Measurements from ENCODE around the gene DNAJB2. TPM values are rescaled to one million over a fixed set of nuclear protein-coding genes. Genes with fewer than 3 reads are reported as not detected.
A peak's percentile ranks its signal among the peaks of the same experiment; 100 is the strongest.

The DNAJB2 gene
- total and polyA plus RNA-seq, 2 of the 8 experiments (the other 6 are each of a cell fraction or from before 2014, with no cell fraction given), result 21.0 to 26.3 TPM

- Histone ChIP-seq H3K27me3 (replicated peaks in 1 of 4; ENCODE audit: control insufficient read depth in 3 of 4, extremely low read depth in 1 of 4, insufficient read depth in 3 of 4, low read length in 3 of 4) (peaks cover 16 to 43% (median 35%) of the 10 kb centered on the region in 4 experiments), H2BK12ac (ENCODE audit: low read depth, low read length) (peak within 1 kb of the TSS; percentile 80; the same call in 1 of the 2 replicates), H4K5ac (ENCODE audit: insufficient read length, low read depth, low read length) (no peak within 1 kb of the TSS), H3K23ac (ENCODE audit: insufficient read length) (no peak within 1 kb of the TSS), H4K20me1 (replicated peaks in 1 of 2; ENCODE audit: control insufficient read depth in 1 of 2, insufficient read depth in 2 of 2, low read length in 2 of 2) (peaks cover 0 to 2% of the 10 kb centered on the region in 2 experiments), H3K9me3 (ENCODE audit: insufficient read depth in 2 of 2, low read depth in 1 of 2, low read length in 1 of 2) (no peaks in the 10 kb centered on the region), H3K79me2 (ENCODE audit: control insufficient read depth in 1 of 2, insufficient read depth in 2 of 2, low read length in 2 of 2) (no peaks in the 10 kb centered on the region), H4K91ac (replicated peaks; ENCODE audit: insufficient read length, low read length) (no peak within 1 kb of the TSS), H2BK5ac (ENCODE audit: low read depth, low read length) (peak within 1 kb of the TSS; percentile 44; the same call in 1 of the 2 replicates), H3K79me1 (ENCODE audit: low read depth, low read length) (peaks cover 2% of the 10 kb centered on the region; the same call in 1 of the 2 replicates), H3K4me2 (ENCODE audit: insufficient read depth in 1 of 2, low read depth in 2 of 2, low read length in 2 of 2) (peak within 1 kb of the TSS; percentile 85 to 92), H3K56ac (replicated peaks; ENCODE audit: insufficient read length, low read depth, low read length) (no peak within 1 kb of the TSS), H3K14ac (ENCODE audit: insufficient read length) (no peak within 1 kb of the TSS), H4K8ac (ENCODE audit: extremely low read depth, insufficient read depth, low read length) (peak within 1 kb of the TSS; percentile 88), H3K4me3 (ENCODE audit: extremely low read depth in 1 of 4, insufficient read depth in 2 of 4, low read depth in 3 of 4, low read length in 4 of 4) (peak within 1 kb of the TSS; percentile 46 to 64 (median 57)), H2AK5ac (ENCODE audit: low read depth, low read length) (no peak within 1 kb of the TSS; the same call in 1 of the 2 replicates), H2BK20ac (ENCODE audit: low read length) (no peak within 1 kb of the TSS), H2AFZ (ENCODE audit: low read length) (peak within 1 kb of the TSS; percentile 14; the same call in 1 of the 2 replicates), H3K36me3 (ENCODE audit: control insufficient read depth in 2 of 4, insufficient read depth in 4 of 4, low read length in 3 of 4) (peaks cover 0 to 9% (median 4%) of the 10 kb centered on the region in 4 experiments; a peak in 4 of 8 replicates), H3K9ac (replicated peaks in 1 of 4; ENCODE audit: extremely low read depth in 1 of 4, low read depth in 3 of 4, low read length in 3 of 4) (peak within 1 kb of the TSS in 3 of 4 experiments; percentile 17 to 52 (median 20); a peak in 4 of 7 replicates), H2BK15ac (ENCODE audit: low read length) (peak within 1 kb of the TSS; percentile 95), H3K27ac (ENCODE audit: low read depth, low read length) (no peak within 1 kb of the TSS), H3K23me2 (ENCODE audit: low read depth, low read length) (peaks cover 17% of the 10 kb centered on the region), H3K18ac (ENCODE audit: extremely low read depth, low read length) (peak within 1 kb of the TSS; percentile 95), H3K4ac (replicated peaks; ENCODE audit: insufficient read length, low read depth, low read length) (peak within 1 kb of the TSS; percentile 71), H2BK120ac (replicated peaks; ENCODE audit: low read depth, low read length) (no peak within 1 kb of the TSS), H3K4me1 (replicated peaks in 1 of 4; ENCODE audit: control insufficient read depth in 3 of 4, insufficient read depth in 4 of 4, low read length in 3 of 4) (peaks cover 5 to 14% (median 9%) of the 10 kb centered on the region in 4 experiments)
- peak in 1 of 2 experiments; percentile 85 for DNase-seq (ENCODE audit: low read depth in 1 of 2, low spot score in 2 of 2)
- ChIA-PET POLR2A (ENCODE audit: partially characterized antibody) (interaction anchor here (0.6 to 14.9 kb wide), 20 partner anchors 8 to 131 kb away, joined by 3 to 190 read pairs (median 6); partner anchors contain the start of genes ABCB6, ANKZF1, ATG9A and CNPPD1), CTCF (ENCODE audit: partially characterized antibody) (interaction anchor here (0.6 to 6.6 kb wide), 13 partner anchors 8 to 116 kb away, joined by 3 to 118 read pairs (median 3); partner anchors contain the start of genes DNAJB2, GLB1L, STK16 and ZFAND2B)
- WGBS, 2 experiments (ENCODE audit: extremely low coverage in 1 of 2, insufficient coverage in 1 of 2, insufficient read length in 1 of 2, insufficient replicate concordance in 2 of 2, low coverage in 1 of 2, low lambda C conversion rate in 2 of 2, missing lambda C conversion rate in 1 of 2), result 2% methylated on average over 44 of the region's 49 CpGs; no CpG with 5 or more reads in 1 of the 2 experiments
- no peak for FAIRE-seq
- TF ChIP-seq BACH1 (IDR thresholded peaks at IDR 0.05; ENCODE audit: low read length), result 0 out of 2 replicates have a peak, but pooled peaks have one; percentile 24
- TF ChIP-seq RFX5 (IDR thresholded peaks at IDR 0.05; ENCODE audit: borderline replicate concordance, low read depth, low read length), result no peak
- TF ChIP-seq GABPA (IDR thresholded peaks at IDR 0.05; ENCODE audit: borderline replicate concordance, insufficient read depth, low read length), result no peak
- peak; percentile 95 for TF ChIP-seq E2F6 (IDR thresholded peaks at IDR 0.05)
- TF ChIP-seq USF2 (IDR thresholded peaks at IDR 0.05; ENCODE audit: low read length), result no peak
- TF ChIP-seq POLR2A (IDR thresholded peaks at IDR 0.05; ENCODE audit: control extremely low read depth in 1 of 2, low read depth in 2 of 2, low read length in 2 of 2), result no peak; a peak in 1 of 3 replicates
- TF ChIP-seq KDM1A (IDR thresholded peaks at IDR 0.05; ENCODE audit: borderline replicate concordance, low read length), result peak; percentile 57; the same call in 1 of the 2 replicates
- TF ChIP-seq SIN3A (conservative IDR thresholded peaks at IDR 0.05 in 1 of 2, IDR thresholded peaks at IDR 0.05 in 1 of 2; ENCODE audit: low read depth in 1 of 2, low read length in 2 of 2), result 0 out of 4 replicates have a peak, but pooled peaks have one; percentile 10 to 33
These were observed 26.0 kb upstream of the DNAJB2 start, which contains the start of gene TUBA4B for GRCh38 chr2:219252900-219253752. TSS of gene TUBA4B (plus strand) at chr2:219253243. CDS start at chr2:219253408, 165 bp downstream.

All from H1 (cell line).